GM19025 (cell line): Measurements from ENCODE around the gene PRKG1.

Source experiments
- ATAC-seq: cut with Tn5 transposase; IDR thresholded peaks from one replicate; pipeline ENCODE4 v1.9.1; 2021; ENCODE audit warnings: mild to moderate bottlenecking, low read depth, moderate library complexity; ENCODE audit not compliant: unreplicated experiment

Gene PRKG1

DNA sequence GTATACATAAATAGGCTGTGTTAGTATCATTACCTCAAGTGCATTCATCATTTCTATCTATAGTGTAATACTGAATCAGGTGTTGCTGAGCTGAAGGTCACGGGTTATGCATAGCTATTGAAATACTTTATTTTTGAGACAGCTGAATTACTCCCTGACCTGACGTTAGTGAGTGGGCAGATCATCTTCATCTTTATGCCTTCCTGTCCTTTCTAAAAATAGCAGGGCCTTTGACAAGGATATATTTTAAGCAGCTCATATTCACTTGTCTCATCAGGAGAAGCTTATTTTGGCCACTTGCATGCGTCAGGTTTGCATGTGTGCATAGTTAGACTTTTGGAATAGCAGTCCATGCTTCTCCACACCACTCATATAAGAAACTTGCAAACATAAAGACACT lies 1176.2 kb downstream of the PRKG1 start:
- ATAC-seq = no peak

GRCh38 chr10:52252307-52252706 lies 1178.0 kb downstream of the PRKG1 start:
- ATAC-seq = no peak

- peak; percentile 98 for ATAC-seq
Measured at GRCh38 chr10:52256832-52257691, 1182.8 kb downstream of the PRKG1 start.

- ATAC-seq = peak; percentile 73
Measured at GRCh38 chr10:52257692-52258075, 1183.4 kb downstream of the PRKG1 start.

DNA sequence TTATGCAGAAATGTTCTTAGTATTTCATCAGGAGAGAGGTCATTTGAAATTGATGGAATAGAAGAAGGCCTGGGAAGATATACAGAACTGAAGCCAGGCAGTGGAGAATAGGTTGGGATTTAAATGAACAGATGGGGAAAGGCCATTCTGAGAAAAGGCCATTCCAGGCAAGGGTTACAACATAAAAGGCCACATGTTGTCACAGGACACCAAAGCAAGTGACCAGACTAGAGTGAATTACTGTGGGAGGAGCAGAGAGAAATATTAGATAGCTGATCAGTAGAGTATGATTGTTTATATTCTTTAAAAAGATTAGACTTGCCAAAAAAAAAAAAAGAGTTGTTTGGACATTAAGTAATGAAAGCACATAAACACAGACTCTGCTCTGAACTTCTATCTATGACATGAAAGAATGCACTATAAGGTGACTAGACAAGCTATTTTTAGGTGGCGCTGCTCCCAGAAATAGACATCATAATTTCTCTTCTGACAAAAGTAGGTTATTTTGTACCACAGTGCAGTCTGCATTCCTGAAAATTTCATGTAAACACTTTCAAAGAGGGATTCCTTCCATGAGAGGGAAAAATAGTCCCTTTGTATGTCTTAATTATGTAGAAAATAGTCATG lies 1184.6 kb downstream of the PRKG1 start:
- no peak for ATAC-seq

DNA sequence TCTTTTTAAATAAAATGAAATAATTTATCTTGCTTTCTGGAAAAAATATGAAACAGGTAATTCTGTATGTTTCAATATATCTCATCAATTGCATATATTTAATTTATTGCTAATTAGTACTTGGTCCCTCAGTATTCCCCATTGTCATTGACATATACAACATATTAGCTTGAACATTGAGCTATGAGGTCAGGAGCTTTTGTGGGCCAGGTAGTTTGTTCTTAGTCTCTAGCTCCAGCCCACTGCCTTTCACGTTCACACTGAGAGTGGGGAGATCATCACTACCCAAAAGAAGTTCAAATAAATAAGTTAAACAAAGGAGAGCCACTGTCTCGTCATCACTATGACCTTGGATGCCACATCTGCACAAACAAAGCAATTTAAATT lies 1185.1 kb downstream of the PRKG1 start:
- no peak for ATAC-seq

DNA sequence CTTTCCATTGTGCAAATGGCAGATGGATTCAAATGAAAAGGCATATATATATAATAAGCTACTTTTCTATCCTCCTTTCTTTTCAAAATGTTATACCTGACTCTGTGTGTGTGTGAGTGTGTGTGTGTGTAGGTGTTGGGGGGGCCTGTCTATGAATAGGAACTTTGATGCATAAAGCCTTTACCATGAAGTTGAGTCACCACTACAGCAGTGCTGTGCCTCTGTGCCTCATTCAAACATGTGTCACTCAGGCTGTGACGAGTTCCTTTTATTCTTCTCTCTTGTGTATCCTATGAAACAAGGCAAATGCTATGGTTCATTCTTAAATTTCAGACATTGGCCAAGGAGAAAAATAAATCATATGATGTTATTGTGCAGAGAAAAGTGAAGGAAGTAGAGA lies 1187.1 kb downstream of the PRKG1 start:
- ATAC-seq = no peak

GRCh38 chr10:52265131-52265926 lies 1191.0 kb downstream of the PRKG1 start:
- no peak for ATAC-seq

DNA sequence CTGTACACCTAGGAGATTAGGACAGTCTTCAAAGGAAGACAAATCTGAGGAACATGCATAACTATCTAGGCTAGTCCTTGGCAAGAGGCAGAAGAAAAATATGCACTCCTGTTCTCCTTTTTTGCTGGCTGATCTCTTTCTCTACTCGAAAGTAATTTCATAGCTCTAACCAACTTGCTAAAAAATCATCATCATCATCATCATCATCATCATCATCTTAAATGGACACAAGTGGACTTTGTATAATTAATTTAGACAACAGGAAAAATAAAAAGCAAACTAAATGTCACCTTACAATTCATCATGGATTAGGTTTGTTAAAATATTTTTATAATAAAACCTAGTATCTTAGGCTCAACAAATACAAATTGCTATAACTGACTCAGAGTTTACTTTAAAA lies 1192.6 kb downstream of the PRKG1 start:
- no peak for ATAC-seq

DNA sequence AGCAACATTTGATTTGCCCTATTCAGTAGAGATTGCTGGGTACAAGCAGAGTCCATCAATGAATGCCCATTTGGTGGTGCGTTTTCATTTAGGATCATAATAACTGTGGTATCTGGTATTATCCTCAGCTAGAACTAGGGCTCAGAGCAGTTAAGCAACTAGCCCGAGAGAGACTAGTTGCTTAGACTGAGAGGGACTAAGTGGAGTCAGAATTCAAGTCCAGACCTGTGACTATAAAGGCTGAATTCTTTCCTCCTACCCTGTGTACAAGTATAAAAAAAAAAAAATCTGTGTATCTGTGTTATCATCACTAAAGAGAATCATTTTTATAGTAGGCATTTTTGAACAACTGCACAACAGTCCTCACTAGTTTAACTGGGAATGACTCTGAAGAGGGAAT lies 1194.5 kb downstream of the PRKG1 start:
- ATAC-seq = no peak

DNA sequence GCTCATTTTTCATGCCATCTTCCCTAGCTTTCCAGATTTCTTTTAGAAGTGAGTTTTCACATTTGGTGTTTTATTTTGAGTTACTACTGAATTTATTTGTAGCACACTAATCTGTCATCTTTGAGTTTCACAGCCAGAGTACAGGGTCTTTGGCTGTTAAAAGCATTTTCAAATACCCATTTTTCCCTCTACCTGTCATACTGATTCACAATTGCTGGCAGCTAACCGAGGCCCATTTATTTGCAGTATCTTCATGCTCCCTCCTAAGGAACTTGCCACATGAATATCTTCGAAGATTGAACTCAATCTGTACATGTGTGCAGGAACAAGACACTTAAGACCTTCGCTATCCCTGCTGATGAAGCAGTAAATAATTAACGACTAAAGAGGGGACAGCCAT lies 1194.9 kb downstream of the PRKG1 start:
- no peak for ATAC-seq

GRCh38 chr10:52276163-52276562 lies 1201.9 kb downstream of the PRKG1 start:
- ATAC-seq = no peak

- ATAC-seq = no peak
Measured at GRCh38 chr10:52276986-52277385, 1202.7 kb downstream of the PRKG1 start.

GRCh38 chr10:52279546-52279945 lies 1205.3 kb downstream of the PRKG1 start:
- no peak for ATAC-seq

GRCh38 chr10:52280051-52280450 lies 1205.8 kb downstream of the PRKG1 start:
- no peak for ATAC-seq

DNA sequence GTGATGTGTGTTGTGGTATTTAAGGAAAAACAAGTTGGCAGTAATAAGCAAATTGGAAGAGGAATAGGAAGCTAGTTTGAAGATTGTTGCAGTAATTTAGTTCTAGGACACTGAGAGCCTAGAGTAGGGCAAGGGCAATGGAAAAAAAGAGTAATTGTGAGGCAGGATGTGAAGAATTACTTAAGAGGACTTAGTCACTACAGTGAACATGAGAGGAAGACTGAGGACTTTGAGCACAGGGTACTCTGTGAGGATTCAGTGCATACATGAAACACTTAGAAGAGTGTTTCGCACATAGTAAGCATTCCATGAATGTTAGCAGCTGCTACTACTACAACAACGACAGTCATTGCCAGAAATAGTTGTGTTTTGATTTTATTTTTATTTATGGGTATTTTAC lies 1208.9 kb downstream of the PRKG1 start:
- ATAC-seq = no peak

DNA sequence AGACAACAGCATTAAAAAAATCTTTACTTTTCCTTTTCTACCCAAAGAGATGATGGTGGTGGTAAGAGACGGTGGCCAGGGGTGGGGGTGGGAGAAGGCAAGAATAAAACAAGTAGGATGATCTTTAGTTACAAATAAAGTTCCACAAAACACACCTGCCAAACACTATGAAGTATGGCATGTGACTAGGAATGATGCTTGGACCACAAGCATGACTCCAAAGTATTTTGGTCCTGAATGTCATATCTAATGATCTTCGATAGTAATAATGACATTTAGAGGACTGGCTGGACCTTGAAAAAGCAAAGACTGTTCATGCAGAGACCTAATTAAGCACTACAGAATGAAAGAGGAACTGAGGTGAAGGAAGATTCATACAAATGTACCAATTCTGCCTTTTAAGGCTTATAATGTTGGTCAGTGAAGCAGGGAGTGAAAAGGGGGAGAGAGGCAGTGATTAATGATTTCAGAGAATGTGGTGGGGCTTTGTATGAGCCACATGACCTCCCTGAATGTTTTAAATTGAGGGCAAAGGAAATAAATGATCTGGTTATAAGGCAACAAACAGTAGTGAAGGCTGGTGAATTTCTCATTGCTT lies 1210.2 kb downstream of the PRKG1 start:
- ATAC-seq = no peak

- ATAC-seq = no peak
Measured at GRCh38 chr10:52287866-52288265, 1213.6 kb downstream of the PRKG1 start.

- ATAC-seq = no peak
Measured at GRCh38 chr10:52297747-52298146, 1223.5 kb downstream of the PRKG1 start.

- ATAC-seq = no peak
Measured at GRCh38 chr10:52300599-52301277, 1226.5 kb downstream of the PRKG1 start.
